Common myeloid progenitor, CD34-positive (primary cell): ENCODE results near the gene ATP1A2.

ENCODE experiments used
- CTCF ChIA-PET: fragments of 350-600 bp; sonication (Branson Sonifier 250); formaldehyde crosslinking; loops from one replicate; lab custom pipeline; 2021; ENCODE audit warnings: antibody characterized with exemption; lab: Charles Lee
- POLR2A ChIA-PET: fragments of 350-600 bp; sonication (Branson Sonifier 250); formaldehyde crosslinking; loops from one replicate; lab custom pipeline; 2021; ENCODE audit warnings: antibody characterized with exemption; lab: Charles Lee
- DNase-seq, 3 donors: peaks; one replicate each; pipeline versions ENCODE4 v3.0.0 to v3.0.0-alpha.2; 2013
- H3K27ac ChIP-seq, 2 experiments: 1 replicate in 1 of 2; 2 replicates in 1 of 2; pipeline ENCODE4 v1.7.0; 2013; ENCODE audit warnings: inconsistent platforms in 2 of 2, low read length in 2 of 2, mild to moderate bottlenecking in 2 of 2, low read depth in 1 of 2, moderate library complexity in 1 of 2; ENCODE audit not compliant: severe bottlenecking in 2 of 2, insufficient read depth in 1 of 2, poor library complexity in 1 of 2
- H3K27me3 ChIP-seq, 5 experiments: replicated peaks in 2 of 5; 1 replicate in 3 of 5; 2 replicates in 2 of 5; pipeline versions ENCODE4 v1.6.1 to v1.7.0; 2013; ENCODE audit warnings: low read length in 4 of 5, mild to moderate bottlenecking in 2 of 5, moderate library complexity in 2 of 5, inconsistent platforms in 1 of 5; ENCODE audit not compliant: insufficient read depth in 5 of 5, control insufficient read depth in 4 of 5
- H3K36me3 ChIP-seq, 4 experiments: 1 replicate in 2 of 4; 2 replicates in 2 of 4; pipeline versions ENCODE4 v1.6.1 to v1.7.0; 2013; ENCODE audit warnings: low read length in 3 of 4, control low read depth in 1 of 4, mild to moderate bottlenecking in 1 of 4; ENCODE audit not compliant: control insufficient read depth in 4 of 4, insufficient read depth in 4 of 4
- H3K4me1 ChIP-seq, 4 experiments: 1 replicate in 3 of 4; 2 replicates in 1 of 4; pipeline versions ENCODE4 v1.6.1 to v1.7.1; 2013; ENCODE audit warnings: low read length in 3 of 4, mild to moderate bottlenecking in 3 of 4, control low read depth in 1 of 4, inconsistent platforms in 1 of 4, moderate library complexity in 1 of 4; ENCODE audit not compliant: control insufficient read depth in 4 of 4, insufficient read depth in 4 of 4; ENCODE audit errors: control extremely low read depth in 1 of 4
- H3K4me3 ChIP-seq, 7 experiments: 1 replicate in 4 of 7; 2 replicates in 3 of 7; pipeline versions ENCODE4 v1.5.1 to v1.7.0; 2013; ENCODE audit warnings: mild to moderate bottlenecking in 7 of 7, low read length in 6 of 7, moderate library complexity in 6 of 7, inconsistent platforms in 2 of 7, low read depth in 2 of 7, control low read depth in 1 of 7; ENCODE audit not compliant: insufficient read depth in 4 of 7, control insufficient read depth in 1 of 7; ENCODE audit errors: extremely low read depth in 1 of 7
- H3K9me3 ChIP-seq, 5 experiments: 1 replicate in 4 of 5; 2 replicates in 1 of 5; pipeline versions ENCODE4 v1.6.1 to v1.7.1; 2013; ENCODE audit warnings: low read length in 4 of 5, mild to moderate bottlenecking in 2 of 5, inconsistent platforms in 1 of 5, low read depth in 1 of 5, moderate library complexity in 1 of 5; ENCODE audit not compliant: control insufficient read depth in 4 of 5, insufficient read depth in 2 of 5; ENCODE audit errors: control extremely low read depth in 1 of 5
- WGBS: methylation state at CpG from one replicate; pipeline ENCODE4 v1.1.5; 2013; ENCODE audit not compliant: insufficient coverage; 5-methylcytosine and 5-hydroxymethylcytosine counted together

ATP1A2 gene

GRCh38 chr1:160079448-160079847, 36.1 kb upstream of the ATP1A2 start:
- H3K27ac ChIP-seq = no peak overlapping the region
- H3K4me3 ChIP-seq = no peak overlapping the region
- POLR2A ChIA-PET = no interaction called here
- 100% methylated on average over 3 of the region's 4 CpGs for WGBS
- no peak for DNase-seq
- no peaks in the 10 kb centered on the region for H3K9me3 ChIP-seq
- peaks cover 9 to 57% (median 39%) of the 10 kb centered on the region in 5 experiments for H3K27me3 ChIP-seq
- CTCF ChIA-PET = interaction anchor here (0.9 to 9.2 kb wide), 23 partner anchors 7 to 281 kb away, joined by 3 to 100 read pairs (median 7); partner anchors contain the start of genes KCNJ10 and PIGM
- H3K36me3 ChIP-seq = no peaks in the 10 kb centered on the region
- peaks cover 0 to 10% (median 7%) of the 10 kb centered on the region in 4 experiments for H3K4me1 ChIP-seq

DNA sequence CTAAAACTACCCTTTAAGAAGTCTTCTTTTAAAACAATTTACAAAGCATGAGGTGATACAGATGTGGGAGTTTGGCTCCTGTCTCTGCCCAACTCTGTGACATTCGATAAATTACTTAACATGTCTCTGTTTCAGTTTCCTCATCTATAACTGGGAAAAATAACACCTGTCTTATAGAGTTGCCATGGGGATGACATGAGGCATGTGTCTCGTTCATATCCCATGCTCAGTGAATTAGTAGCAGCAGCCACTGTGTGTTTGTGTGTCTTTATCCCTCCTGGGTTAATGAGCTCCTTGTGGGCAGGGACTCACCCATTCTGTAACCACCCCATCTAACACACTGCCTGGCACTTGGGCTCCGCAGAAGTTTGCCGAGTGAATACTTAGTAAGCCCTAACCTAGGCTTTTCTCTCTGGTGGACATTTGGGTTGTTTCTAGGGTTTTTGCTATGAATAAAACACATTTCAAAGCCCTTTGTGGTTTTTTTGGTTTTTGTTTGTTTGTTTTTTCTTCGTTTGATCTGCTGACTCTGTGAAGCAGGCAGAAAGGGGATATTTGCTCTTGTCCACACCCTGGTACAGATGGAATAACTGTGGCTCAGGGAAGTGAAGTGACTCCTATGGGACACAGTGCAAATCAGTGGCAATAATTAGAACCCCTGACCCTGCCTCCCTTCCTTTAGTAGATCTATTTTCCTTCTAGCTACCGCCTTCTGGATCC, 35.0 kb upstream of the ATP1A2 start:
- no peaks in the 10 kb centered on the region for H3K9me3 ChIP-seq
- H3K36me3 ChIP-seq = no peaks in the 10 kb centered on the region
- H3K27me3 ChIP-seq = peaks cover 9 to 58% (median 39%) of the 10 kb centered on the region in 5 experiments
- peaks cover 0 to 11% (median 7%) of the 10 kb centered on the region in 4 experiments for H3K4me1 ChIP-seq
- no peak overlapping the region for H3K4me3 ChIP-seq
- POLR2A ChIA-PET = no interaction called here
- no peak overlapping the region for H3K27ac ChIP-seq
- DNase-seq = no peak
- CTCF ChIA-PET = interaction anchor here (0.7 to 9.2 kb wide), 20 partner anchors 10 to 168 kb away, joined by 3 to 100 read pairs (median 4); partner anchors contain the start of genes IGSF9, KCNJ10 and PIGM
- 67% methylated on average over 2 of the region's 6 CpGs for WGBS

DNA sequence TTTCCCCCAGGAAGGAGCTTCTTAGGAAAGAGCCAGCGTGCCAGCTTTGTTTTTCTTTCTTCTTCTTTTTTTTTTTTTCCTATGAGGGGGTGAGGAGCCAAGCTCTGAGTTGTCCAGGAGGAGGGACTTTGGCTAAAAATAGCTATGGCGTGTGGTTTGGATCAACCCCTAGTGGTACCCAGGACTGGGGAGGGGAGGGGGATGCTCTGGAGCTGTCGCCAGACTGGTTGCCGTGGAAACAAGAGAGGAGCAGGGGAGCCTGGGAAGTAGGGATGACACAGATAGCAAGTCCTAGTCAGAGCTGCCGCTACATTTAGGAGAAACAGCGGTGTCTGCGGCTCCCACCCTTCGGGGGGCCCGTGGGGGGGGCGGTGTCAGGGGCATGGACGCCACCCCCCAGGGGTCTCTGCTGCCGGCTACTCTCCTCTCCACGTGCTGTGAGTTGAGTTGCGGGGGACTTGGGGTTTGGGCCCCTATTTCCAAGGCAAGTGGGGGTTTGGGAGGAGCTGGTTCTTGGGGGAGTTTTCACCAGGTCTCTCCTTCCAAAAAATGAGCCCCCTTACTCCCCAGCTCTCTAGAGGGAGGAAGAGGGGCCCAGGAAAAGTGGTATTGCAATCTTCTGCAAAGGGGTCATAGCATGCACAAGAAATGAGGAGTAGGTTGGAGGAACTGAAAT, 34.2 kb upstream of the ATP1A2 start, which contains the start of gene KCNJ9:
TSS of gene KCNJ9 (plus strand) at position 278 of the 676 bp plus-strand sequence. CDS start 2,493 bp downstream, outside the sequence.
- no peak for DNase-seq
- ChIA-PET POLR2A (no interaction called here), CTCF (interaction anchor here (0.8 to 9.2 kb wide), 15 partner anchors 9 to 161 kb away, joined by 3 to 100 read pairs (median 3); partner anchors contain the start of gene KCNJ10)
- peaks cover 0 to 11% (median 7%) of the 10 kb centered on the region in 4 experiments for H3K4me1 ChIP-seq
- no peak within 1 kb of the TSS for H3K27ac ChIP-seq
- H3K27me3 ChIP-seq = peaks cover 9 to 54% (median 39%) of the 10 kb centered on the region in 5 experiments
- WGBS = 37% methylated on average over 10 of the region's 14 CpGs
- H3K9me3 ChIP-seq = no peaks in the 10 kb centered on the region
- no peaks in the 10 kb centered on the region for H3K36me3 ChIP-seq
- no peak within 1 kb of the TSS for H3K4me3 ChIP-seq

DNA sequence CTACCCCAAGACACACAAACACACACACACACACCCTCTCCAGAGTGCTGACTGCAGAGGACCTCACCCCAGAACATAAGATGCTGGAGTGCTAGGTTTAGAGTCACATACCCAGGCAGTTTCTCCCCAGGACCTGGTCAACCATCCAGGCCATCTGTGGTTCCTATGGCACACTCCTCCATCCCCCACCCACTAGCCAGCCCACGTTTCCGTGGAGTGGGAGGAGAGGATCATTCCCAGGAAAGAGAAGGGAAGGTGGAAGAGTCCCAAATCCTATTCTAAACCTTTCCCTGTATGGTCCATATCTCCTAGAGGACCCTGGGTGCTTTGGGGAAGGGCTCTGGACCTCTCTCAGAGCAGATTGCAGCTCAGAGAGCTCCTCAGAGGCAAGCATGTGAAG, 33.1 kb upstream of the ATP1A2 start:
- DNase-seq = no peak
- WGBS = no CpG with 5 or more reads among the region's 2 CpGs
- H3K36me3 ChIP-seq = peaks cover 0 to 4% (median 0%) of the 10 kb centered on the region in 4 experiments
- POLR2A ChIA-PET = no interaction called here
- CTCF ChIA-PET = interaction anchor here (1.0 to 9.2 kb wide), 7 partner anchors 10 to 143 kb away, joined by 3 to 100 read pairs (median 5); partner anchors contain the start of gene KCNJ10
- H3K4me3 ChIP-seq = no peak overlapping the region
- H3K4me1 ChIP-seq = peaks cover 0 to 11% (median 7%) of the 10 kb centered on the region in 4 experiments
- peaks cover 9 to 52% (median 37%) of the 10 kb centered on the region in 5 experiments for H3K27me3 ChIP-seq
- H3K27ac ChIP-seq = no peak overlapping the region
- H3K9me3 ChIP-seq = no peaks in the 10 kb centered on the region

GRCh38 chr1:160082926-160083325, 32.6 kb upstream of the ATP1A2 start:
- ChIA-PET CTCF (interaction anchor here (1.0 to 9.2 kb wide), 7 partner anchors 10 to 143 kb away, joined by 3 to 100 read pairs (median 5); partner anchors contain the start of gene KCNJ10), POLR2A (no interaction called here)
- H3K4me3 ChIP-seq = no peak overlapping the region
- no peak for DNase-seq
- WGBS = 100% methylated on average over 2 of the region's 3 CpGs
- H3K4me1 ChIP-seq = peaks cover 0 to 11% (median 7%) of the 10 kb centered on the region in 4 experiments
- no peak overlapping the region for H3K27ac ChIP-seq
- H3K27me3 ChIP-seq = peaks cover 9 to 52% (median 37%) of the 10 kb centered on the region in 5 experiments
- peaks cover 0 to 4% (median 0%) of the 10 kb centered on the region in 4 experiments for H3K36me3 ChIP-seq
- H3K9me3 ChIP-seq = no peaks in the 10 kb centered on the region

- ChIA-PET POLR2A (no interaction called here), CTCF (interaction anchor here (0.7 to 9.2 kb wide), 13 partner anchors 8 to 207 kb away, joined by 3 to 100 read pairs (median 7); partner anchors contain the start of gene IGSF8)
- H3K27ac ChIP-seq = no peak overlapping the region
- WGBS = 28% methylated on average over 94 of the region's 96 CpGs
- no peaks in the 10 kb centered on the region for H3K9me3 ChIP-seq
- H3K36me3 ChIP-seq = peaks cover 0 to 4% (median 1%) of the 10 kb centered on the region in 4 experiments
- H3K27me3 ChIP-seq = peaks cover 7 to 52% (median 37%) of the 10 kb centered on the region in 5 experiments
- peak overlapping the region in 6 of 7 experiments; percentile 29 to 76 (median 58) for H3K4me3 ChIP-seq
- H3K4me1 ChIP-seq = peaks cover 0 to 9% (median 7%) of the 10 kb centered on the region in 4 experiments
- peak; percentile 59 to 71 (median 60) for DNase-seq
These were observed 31.4 kb upstream of the ATP1A2 start for GRCh38 chr1:160083968-160084770.
